Measurements from ENCODE around the gene ERC2.

The ERC2 gene

DNA sequence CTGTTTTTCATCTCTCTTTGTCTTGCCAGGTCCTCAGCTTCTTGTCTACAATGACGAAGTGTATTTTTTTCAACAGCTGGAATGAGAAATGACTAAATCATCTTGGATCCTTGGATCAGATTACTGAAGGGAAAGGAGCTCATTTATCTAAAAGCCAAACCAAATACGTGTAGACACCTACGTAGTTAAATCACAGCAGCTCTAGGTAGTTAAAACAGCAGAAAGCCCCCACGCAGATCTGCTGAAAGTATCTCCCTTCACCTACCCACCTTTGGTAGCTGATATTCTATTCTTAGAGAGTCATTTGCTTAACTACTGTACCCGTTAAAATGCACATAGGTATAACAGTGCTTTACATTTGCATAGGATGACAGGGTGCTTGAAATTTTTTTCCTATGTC, 875.7 kb downstream of the ERC2 start:
- no peak for DNase-seq (ENCODE audit: low read depth in 2 of 2)

GRCh38 chr3:55591888-55592287, 876.4 kb downstream of the ERC2 start:
- no peak for DNase-seq (ENCODE audit: low read depth in 2 of 2)

GRCh38 chr3:55588146-55588765, 880.0 kb downstream of the ERC2 start:
- DNase-seq (ENCODE audit: low read depth in 2 of 2), result no peak

GRCh38 chr3:55585856-55586255, 882.4 kb downstream of the ERC2 start:
- DNase-seq (ENCODE audit: low read depth in 2 of 2), result no peak

DNA sequence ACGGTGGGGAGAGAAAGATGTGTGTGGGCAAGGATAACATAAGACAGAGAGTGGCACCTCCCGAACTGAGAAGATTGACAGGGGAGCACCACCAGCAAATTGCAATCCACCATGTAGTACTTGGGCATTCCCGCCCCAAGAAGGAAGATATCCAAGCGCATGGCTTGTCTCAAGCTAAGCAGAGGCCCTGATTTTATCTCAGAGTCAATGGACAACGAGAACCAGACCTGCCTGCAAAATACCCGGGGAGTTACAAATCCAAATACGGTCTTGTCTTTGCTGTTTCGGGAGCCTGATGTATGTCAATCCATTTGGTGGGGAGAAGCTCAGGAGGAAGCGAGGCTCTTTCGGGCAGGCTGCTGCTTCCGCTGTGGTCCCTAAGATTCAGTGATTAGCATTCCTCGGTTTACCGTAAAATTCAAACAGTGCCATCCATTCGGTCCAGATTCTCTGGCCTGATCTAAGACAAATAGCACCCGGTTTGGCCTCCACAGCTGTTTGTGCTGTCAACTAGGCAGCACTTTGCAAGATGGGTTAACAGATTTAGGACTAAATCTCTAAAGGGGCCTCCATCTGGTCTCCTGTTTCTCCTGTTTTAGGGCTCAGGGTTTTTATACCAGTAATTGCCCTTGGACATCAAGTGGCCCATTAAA, 883.4 kb downstream of the ERC2 start:
- DNase-seq (ENCODE audit: low read depth in 2 of 2), result no peak

DNA sequence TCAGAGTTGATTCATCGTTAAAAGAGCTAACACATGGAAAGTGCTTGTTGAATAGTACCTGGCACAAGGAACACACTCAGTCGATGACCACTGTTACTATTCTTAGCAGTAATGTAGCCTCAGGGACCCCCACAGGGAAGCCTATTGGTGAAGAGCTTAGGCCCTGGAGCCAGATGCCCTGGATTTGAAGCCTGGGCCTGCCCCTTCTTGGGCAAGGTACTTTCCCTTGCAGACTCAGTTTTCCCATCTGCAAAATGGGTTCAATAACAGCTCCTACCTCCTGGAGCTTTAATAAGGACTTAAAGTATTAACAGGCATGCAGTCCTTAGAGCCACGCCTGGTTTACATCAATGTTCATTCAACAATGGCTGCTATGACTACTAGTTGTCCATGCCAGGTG, 884.2 kb downstream of the ERC2 start:
- DNase-seq (ENCODE audit: low read depth in 2 of 2), result no peak

- no peak for DNase-seq (ENCODE audit: low read depth in 2 of 2)
Observed at GRCh38 chr3:55583475-55583874, 884.8 kb downstream of the ERC2 start.

GRCh38 chr3:55579496-55579895, 888.8 kb downstream of the ERC2 start:
- DNase-seq (ENCODE audit: low read depth in 2 of 2), result no peak

- DNase-seq (ENCODE audit: low read depth in 2 of 2), result no peak
Observed at GRCh38 chr3:55576621-55577388, 891.5 kb downstream of the ERC2 start.

GRCh38 chr3:55574671-55575070, 893.6 kb downstream of the ERC2 start:
- DNase-seq (ENCODE audit: low read depth in 2 of 2), result no peak

DNA sequence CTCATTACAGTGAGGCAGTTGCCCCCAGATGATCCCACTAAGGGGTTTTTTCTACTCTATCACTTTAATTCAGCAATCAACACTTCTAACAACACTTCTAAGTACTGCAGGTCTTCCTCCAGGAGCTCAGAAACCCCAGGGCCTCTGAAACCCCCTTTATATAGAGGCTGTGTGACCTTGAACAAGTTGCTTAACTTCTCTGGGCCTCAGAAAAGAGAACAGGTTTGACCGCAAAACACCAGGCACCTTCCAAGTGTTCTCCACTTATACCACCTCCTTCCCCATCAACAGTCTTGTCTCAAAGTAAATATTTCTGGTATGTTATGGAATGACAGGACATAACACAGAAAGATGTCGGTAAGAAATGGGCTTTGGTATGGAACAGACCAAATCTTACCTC, 895.5 kb downstream of the ERC2 start:
- no peak for DNase-seq (ENCODE audit: low read depth in 2 of 2)

- DNase-seq (ENCODE audit: low read depth in 2 of 2), result no peak
Observed at GRCh38 chr3:55571913-55572312, 896.4 kb downstream of the ERC2 start.

DNA sequence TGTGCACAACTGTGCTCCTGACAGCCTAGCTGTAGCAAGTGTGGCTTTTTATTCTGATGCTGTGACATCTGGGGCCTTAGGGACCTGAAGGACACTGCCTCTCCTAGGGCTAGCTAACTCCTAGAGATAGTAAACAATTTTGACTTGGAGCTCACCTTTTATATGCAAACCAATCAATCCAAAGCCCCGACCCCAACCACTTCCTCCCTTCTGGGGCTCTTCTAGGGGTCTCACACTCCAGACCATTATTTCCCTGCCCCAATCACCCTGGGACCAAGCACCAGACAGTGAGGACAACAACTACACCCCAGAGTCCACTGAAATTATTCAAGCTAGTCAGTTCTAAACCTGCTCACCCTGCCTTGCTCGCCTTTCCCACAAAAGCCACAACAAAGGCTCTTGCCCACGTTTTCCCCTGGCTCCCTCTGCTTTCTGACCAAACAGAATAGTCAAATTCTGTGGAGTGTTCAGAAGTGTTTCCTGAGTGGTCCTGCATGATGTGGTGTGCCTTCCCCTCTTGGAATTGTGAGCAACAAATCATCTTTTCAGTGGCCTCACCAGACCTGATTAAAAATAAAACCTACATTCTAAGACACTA, 897.0 kb downstream of the ERC2 start:
- no peak for DNase-seq (ENCODE audit: low read depth in 2 of 2)

GRCh38 chr3:55570271-55570711, 898.0 kb downstream of the ERC2 start:
- no peak for DNase-seq (ENCODE audit: low read depth in 2 of 2)

DNA sequence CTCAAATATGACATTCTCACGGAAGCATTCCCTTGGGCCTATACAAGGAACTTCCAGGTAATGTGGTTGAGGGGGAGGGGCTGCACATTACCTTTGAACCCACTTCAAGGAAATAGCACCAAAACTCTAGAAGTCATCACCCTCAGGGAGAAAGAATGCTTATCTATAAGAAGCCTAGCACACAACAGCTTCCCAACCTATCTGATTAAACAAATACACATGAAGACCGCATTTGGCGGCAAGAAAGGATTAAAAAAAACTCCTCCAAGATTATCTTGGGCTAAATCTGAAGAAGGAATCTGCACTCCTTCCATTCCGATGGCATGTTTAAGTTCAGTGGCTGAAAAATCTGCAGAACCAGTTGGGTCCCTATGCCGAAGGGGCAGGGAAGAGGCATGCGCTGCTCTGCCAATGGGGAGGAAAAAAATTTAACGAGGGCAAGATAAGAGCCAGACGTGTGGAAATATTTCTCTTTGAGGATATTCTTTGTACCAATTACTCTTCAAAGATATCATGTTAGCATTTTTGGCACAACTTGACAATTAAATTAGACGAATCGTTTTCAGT, 899.2 kb downstream of the ERC2 start:
- DNase-seq (ENCODE audit: low read depth in 2 of 2), result no peak

- no peak for DNase-seq (ENCODE audit: low read depth in 2 of 2)
Observed at GRCh38 chr3:55567615-55568014, 900.7 kb downstream of the ERC2 start.

- no peak for DNase-seq (ENCODE audit: low read depth in 2 of 2)
Observed at GRCh38 chr3:55567121-55567520, 901.1 kb downstream of the ERC2 start.

DNA sequence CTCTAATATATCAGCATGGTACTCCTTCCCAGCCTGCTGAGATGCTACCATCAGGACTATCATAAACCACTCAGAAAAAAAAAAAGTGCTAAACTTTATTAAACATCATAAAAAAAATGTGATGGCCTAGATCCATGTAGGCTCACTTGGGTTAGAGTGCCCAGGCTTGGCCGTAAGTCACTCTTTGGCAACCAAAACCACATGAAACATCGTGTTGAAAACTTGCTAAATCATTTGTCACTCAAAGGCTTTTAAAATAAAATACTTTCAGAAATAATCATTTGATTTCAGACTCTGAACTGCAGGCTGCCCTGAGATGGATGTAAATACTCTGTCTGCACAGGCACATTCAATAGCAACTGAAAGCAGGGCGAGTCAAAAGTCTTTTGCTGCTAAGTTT, 902.7 kb downstream of the ERC2 start:
- DNase-seq (ENCODE audit: low read depth in 2 of 2), result no peak

DNA sequence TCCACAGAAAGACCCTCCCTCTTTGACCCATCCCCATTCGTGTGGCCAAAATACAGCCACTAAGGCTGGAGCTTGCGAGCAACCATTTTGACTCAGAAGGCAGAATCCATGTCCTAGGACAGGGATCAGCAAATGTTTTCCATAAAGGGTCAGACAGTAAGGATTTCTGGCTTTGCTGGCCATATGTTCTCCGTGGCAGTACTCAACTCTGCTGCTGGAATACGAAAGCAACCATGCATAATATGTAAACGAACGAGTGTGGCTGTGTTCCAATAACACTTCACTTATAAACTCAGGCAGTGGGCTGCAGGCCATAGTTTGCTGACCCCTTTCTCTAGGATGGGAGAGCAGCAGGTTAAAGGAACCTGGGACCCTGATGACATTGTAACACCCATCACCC, 903.5 kb downstream of the ERC2 start:
- DNase-seq (ENCODE audit: low read depth in 2 of 2), result no peak

- DNase-seq (ENCODE audit: low read depth in 2 of 2), result no peak
Observed at GRCh38 chr3:55562700-55563099, 905.6 kb downstream of the ERC2 start.

- DNase-seq (ENCODE audit: low read depth in 2 of 2), result no peak
Observed at GRCh38 chr3:55559500-55560423, 908.5 kb downstream of the ERC2 start.

Measured in stimulated activated CD8-positive, alpha-beta memory T cell treated with anti-CD3 and anti-CD28 coated beads, Interleukin-7, amount 100 ng/mL, for 1 hour (primary cell).